Endothelial cell of umbilical vein (primary cell): ENCODE results near the gene FGR.

Source experiments
- CTCF ChIP-seq, 2 donors: IDR thresholded peaks; 1 replicate in 1 of 2; 2 replicates in 1 of 2; pipeline ENCODE4 v1.5.1; 2011; ENCODE audit warnings: low read length in 2 of 2, mild to moderate bottlenecking in 2 of 2, moderate library complexity in 2 of 2, control low read depth in 1 of 2, inconsistent platforms in 1 of 2, low read depth in 1 of 2; ENCODE audit not compliant: insufficient read depth in 1 of 2; ENCODE audit errors: extremely low read depth in 1 of 2
- POLR2AphosphoS5 ChIP-seq: IDR thresholded peaks from 2 replicates; pipeline ENCODE4 v1.6.1; 2012; ENCODE audit warnings: low read depth, mild to moderate bottlenecking, control low read depth, low read length, moderate library complexity; ENCODE audit not compliant: insufficient read depth

DNA sequence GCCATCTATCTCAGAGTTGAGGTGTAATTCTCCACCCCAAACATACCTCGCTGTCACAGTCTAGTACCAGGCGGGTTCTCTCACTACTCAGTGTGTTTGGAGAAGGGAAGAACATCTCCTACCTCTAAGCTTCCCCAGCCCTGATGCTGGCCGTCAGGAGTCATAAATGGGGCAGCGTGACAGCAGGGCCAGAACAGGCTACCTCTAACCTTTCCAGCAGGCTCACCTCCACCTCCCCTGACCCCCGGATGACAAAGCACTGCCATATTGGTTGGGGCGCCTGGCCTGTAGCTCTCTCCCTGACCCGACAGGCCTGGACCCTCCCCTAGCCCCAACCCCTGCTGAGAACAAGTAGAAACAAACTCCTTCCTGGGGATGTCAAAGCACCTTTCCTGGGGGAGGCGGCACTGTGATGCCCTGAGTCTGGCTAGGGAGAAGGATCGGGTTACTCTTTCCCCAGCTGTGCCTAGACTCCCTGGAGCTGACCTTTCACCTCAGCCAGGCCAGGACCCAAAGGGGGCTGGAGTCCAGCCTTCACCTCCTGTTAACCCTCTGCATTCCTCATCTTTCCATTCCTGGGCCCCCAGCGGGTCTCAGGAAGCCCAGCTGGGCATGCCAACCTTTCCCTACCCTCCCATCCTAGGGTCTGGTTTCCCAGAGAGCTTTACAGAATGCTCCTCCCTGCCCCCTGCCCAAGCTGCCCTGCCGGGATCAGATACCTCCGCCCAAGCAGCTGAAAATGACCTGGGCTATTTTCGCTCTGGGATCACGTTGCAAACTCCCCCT is 65.3 kb downstream of the FGR start:
- TF ChIP-seq POLR2AphosphoS5 = no peak
- no peak for TF ChIP-seq CTCF (IDR thresholded peaks at IDR 0.05; ENCODE audit: extremely low read depth in 1 of 2, insufficient read depth in 1 of 2, low read depth in 1 of 2, low read length in 2 of 2)
